Caki2 (cell line): Measurements from ENCODE around the gene EPC2. TPM values are rescaled to one million over a fixed set of nuclear protein-coding genes. Genes with fewer than 3 reads are reported as not detected.
"Not testable (repeated sequence)": the region's sequence is repeated elsewhere in the genome, so short reads cannot be mapped to it uniquely, and the experiment has no call there.

Experiments used
- DNase-seq: peaks from one replicate; pipeline ENCODE4 v3.0.0-alpha.2; 2015; ENCODE audit warnings: low read depth
- in situ Hi-C: cut with HindIII; loops from 2 replicates; pipeline ENCODE4 v1.10.0; 2016; ENCODE audit warnings: low sequenced_read_pairs, low pct_unique_long_range_greater_than_20kb, mixed read lengths
- total RNA-seq: library from RNA; depleted of rRNA; stranded (reverse); fragments of >200 nt; shearing (Covaris generic); gene quantifications from 2 replicates; pipeline ENCODE4 v1.2.3, GENCODE V29; 2014; ENCODE audit warnings: low replicate concordance

EPC2 gene
- total RNA-seq, 1 experiment from 2014 or later, result 6.6 TPM

DNA sequence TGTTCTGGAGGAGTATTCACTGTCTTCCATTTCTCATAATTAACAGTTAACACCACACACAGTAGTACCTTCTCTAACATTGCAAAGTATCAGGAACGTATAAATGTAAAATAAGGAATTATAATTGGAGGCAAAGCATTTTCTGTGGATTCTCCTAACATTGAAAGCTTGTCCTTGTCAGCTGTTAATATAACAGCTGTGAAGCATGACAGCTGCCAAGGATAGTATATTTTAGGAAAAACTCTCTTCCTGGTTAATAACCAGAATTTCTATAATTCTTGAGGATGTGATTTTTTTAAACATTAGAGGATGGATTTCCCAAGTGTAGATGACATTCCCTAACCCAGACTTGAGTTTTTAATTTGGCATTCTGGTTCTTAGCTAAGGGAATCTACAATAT, 110.3 kb downstream of the EPC2 start:
- in situ Hi-C loops, result no loop called here
- no peak for DNase-seq

DNA sequence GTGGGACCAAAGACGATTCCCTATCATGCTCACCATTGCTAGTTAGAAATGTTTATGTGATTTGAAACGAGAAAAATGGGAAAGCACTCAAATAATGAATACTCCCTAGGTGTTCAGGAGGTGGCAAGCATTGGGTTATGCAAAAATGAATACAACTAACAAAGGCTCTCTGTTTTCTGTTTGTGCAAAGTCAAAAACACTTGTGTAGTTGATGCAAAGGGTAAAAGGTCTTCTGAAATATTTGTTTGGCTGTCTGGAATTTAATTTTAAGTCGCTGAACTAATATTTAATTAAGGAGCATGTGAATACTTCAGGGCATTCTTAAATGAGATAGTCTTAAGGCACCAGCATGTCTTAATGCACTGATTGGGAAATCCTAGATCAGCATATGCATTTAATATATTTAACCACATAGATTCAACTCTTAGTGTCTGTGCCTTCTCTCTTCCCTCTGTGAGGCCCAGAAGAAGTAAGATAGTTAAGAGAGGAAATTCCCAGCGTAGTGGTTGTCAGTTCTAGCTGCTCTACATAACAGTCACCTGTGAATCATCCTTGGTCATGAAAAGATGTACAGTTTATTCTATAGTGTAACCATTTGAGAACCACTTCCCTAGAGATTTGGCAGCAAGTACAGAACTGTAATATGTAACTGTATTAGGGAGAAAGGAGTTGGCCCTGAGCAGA, 111.9 kb downstream of the EPC2 start:
- in situ Hi-C loops, result no loop called here
- peak; percentile 2 for DNase-seq

- DNase-seq, result no peak
- in situ Hi-C loops, result no loop called here
These were observed 120.3 kb downstream of the EPC2 start for GRCh38 chr2:148764815-148765214.

- in situ Hi-C loops, result no loop called here
- no peak for DNase-seq
These were observed 125.5 kb downstream of the EPC2 start for GRCh38 chr2:148770047-148770446.

- no peak for DNase-seq
- in situ Hi-C loops, result no loop called here
These were observed 137.0 kb downstream of the EPC2 start for GRCh38 chr2:148781544-148781943.

GRCh38 chr2:148789059-148789458, 144.5 kb downstream of the EPC2 start:
- in situ Hi-C loops, result no loop called here
- no peak for DNase-seq

DNA sequence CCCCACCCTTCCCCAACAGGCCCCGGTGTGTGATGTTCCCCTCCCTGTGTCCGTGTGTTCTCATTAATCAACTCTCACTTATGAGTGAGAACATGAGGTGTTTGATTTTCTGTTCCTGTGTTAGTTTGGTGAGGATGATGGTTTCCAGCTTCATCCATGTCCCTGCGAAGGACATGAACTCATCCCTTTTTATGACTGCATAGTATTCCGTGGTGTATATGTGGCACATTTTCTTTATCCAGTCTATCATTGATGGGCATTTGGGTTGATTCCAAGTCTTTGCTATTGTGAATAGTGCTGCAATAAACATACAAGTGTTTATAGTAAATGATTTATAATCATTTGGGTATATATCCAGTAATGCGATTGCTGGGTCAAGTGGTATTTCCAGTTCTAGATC, 145.6 kb downstream of the EPC2 start:
- DNase-seq, in situ Hi-C loops: not testable (repeated sequence)

GRCh38 chr2:148794558-148794957, 150.0 kb downstream of the EPC2 start:
- in situ Hi-C loops, result no loop called here

GRCh38 chr2:148796735-148797512, 152.4 kb downstream of the EPC2 start:
- no peak for DNase-seq
- in situ Hi-C loops, result no loop called here

More at GRCh38 chr2:148794558-148794957, 150.0 kb downstream of the EPC2 start:
- peak; percentile 10 for DNase-seq

GRCh38 chr2:148802448-148803220, 158.1 kb downstream of the EPC2 start:
- in situ Hi-C loops, result no loop called here

GRCh38 chr2:148810081-148810480, 165.5 kb downstream of the EPC2 start:
- no peak for DNase-seq
- in situ Hi-C loops, result no loop called here

More at GRCh38 chr2:148802448-148803220, 158.1 kb downstream of the EPC2 start:
- no peak for DNase-seq

GRCh38 chr2:148812306-148812705, 167.8 kb downstream of the EPC2 start:
- DNase-seq, result no peak
- in situ Hi-C loops, result no loop called here

- in situ Hi-C loops, result no loop called here
- no peak for DNase-seq
These were observed 169.1 kb downstream of the EPC2 start for GRCh38 chr2:148813603-148814065.

- in situ Hi-C loops, result no loop called here
- peak; percentile 4 for DNase-seq
These were observed 169.8 kb downstream of the EPC2 start for GRCh38 chr2:148814143-148814859.

GRCh38 chr2:148814860-148815419, 170.4 kb downstream of the EPC2 start:
- DNase-seq, result no peak
- in situ Hi-C loops, result no loop called here

GRCh38 chr2:148816176-148816575, 171.6 kb downstream of the EPC2 start:
- in situ Hi-C loops, result no loop called here
- DNase-seq, result no peak

GRCh38 chr2:148817210-148817708, 172.7 kb downstream of the EPC2 start:
- no peak for DNase-seq

More at GRCh38 chr2:148817210-148817708, 172.7 kb downstream of the EPC2 start:
- in situ Hi-C loops, result no loop called here
